ENCODE results near the gene CPLX1.
"Not testable (repeated sequence)": the region's sequence is repeated elsewhere in the genome, so short reads cannot be mapped to it uniquely, and the experiment has no call there.

CPLX1 gene

DNA sequence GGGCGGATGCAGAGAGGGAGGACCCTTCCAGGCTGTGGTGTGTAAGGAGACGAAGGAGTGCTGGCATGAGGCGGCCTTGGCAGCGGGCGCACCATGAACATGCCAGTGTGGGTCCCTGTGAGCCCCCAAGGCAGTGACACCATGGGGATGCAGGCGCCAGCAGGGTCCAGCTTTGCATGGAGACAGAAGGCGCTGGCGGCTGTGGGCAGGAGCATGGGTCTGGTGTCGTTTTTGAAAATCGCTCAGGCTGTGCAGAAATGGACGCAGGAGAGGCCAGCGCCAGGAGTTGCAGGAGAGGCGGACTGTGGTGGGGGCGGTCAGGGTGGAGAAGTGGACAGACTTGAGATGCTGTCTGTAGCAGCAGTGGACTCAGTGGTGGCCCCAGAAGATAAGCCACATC is 64.2 kb downstream of the CPLX1 start:
- H3K4me3 ChIP-seq (ENCODE audit: low read depth, low read length) = no peak overlapping the region
- TF ChIP-seq, protein P1, sequence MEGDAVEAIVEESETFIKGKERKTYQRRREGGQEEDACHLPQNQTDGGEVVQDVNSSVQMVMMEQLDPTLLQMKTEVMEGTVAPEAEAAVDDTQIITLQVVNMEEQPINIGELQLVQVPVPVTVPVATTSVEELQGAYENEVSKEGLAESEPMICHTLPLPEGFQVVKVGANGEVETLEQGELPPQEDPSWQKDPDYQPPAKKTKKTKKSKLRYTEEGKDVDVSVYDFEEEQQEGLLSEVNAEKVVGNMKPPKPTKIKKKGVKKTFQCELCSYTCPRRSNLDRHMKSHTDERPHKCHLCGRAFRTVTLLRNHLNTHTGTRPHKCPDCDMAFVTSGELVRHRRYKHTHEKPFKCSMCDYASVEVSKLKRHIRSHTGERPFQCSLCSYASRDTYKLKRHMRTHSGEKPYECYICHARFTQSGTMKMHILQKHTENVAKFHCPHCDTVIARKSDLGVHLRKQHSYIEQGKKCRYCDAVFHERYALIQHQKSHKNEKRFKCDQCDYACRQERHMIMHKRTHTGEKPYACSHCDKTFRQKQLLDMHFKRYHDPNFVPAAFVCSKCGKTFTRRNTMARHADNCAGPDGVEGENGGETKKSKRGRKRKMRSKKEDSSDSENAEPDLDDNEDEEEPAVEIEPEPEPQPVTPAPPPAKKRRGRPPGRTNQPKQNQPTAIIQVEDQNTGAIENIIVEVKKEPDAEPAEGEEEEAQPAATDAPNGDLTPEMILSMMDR (IDR thresholded peaks at IDR 0.05; ENCODE audit: borderline replicate concordance, insufficient read depth, low read depth, low read length) = no peak

DNA sequence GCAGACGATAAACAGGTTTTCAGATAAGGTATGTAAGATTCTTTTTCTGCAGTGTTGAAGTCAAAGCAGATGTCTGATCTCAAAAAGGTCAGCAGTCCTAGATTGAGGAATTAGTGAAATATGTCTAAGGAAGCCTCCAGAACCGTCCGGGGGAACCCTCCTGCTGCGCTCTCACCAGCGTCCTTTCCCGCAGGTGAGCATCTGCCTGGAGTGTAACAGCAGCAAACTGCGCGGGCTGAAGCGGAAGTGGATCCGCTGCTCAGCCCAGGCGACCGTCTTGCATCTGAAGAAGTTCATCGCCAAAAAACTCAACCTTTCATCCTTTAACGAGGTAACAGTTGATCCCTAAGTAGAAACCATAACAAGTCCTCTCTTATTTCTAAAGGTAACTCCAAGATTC is 64.8 kb downstream of the CPLX1 start:
- H3K4me3 ChIP-seq (ENCODE audit: low read depth, low read length) = no peak overlapping the region
- TF ChIP-seq, protein P1 (IDR thresholded peaks at IDR 0.05; ENCODE audit: borderline replicate concordance, insufficient read depth, low read depth, low read length) = no peak

DNA sequence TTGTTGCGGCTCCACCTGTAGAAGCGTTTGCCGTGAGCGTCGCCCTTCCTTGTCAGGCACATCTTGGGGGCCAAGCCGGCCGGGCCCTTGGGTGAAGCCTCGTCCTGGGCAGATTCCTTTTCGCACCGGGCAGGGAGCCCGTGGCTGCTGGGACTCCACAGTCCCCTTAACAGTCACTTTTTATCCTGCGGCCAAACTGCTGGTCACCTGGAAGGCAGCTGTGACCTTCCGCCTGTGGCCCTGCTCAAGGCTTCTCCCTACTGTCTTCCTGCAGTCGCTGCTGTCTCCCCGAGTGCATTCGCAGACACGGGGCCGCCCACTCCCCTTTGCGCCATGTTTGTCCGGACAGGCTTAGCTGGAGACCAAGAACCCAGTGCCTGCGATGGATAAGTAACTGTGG is 65.3 kb downstream of the CPLX1 start:
- H3K4me3 ChIP-seq (ENCODE audit: low read depth, low read length) = no peak overlapping the region
- TF ChIP-seq, protein P1 (IDR thresholded peaks at IDR 0.05; ENCODE audit: borderline replicate concordance, insufficient read depth, low read depth, low read length) = no peak

DNA sequence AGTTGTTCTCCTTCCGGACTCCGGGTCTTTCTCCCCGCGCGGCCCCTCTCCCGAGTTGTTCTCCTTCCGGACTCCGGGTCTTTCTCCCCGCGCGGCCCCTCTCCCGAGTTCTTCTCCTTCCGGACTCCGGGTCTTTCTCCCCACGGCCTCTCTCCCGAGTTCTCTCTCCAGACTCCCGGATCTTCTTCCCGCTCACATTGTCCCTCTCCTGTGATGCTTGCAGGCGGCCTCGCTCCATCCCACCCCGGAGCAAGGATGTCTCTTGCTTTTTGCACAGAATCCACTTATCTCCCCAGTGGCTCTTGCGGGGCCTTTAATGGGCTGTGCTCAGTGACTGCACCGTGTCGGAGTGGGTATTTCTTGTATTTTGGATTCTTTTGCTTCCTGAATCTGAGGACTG is 66.1 kb downstream of the CPLX1 start:
- not testable (repeated sequence) for H3K4me3 ChIP-seq (ENCODE audit: low read depth, low read length)

DNA sequence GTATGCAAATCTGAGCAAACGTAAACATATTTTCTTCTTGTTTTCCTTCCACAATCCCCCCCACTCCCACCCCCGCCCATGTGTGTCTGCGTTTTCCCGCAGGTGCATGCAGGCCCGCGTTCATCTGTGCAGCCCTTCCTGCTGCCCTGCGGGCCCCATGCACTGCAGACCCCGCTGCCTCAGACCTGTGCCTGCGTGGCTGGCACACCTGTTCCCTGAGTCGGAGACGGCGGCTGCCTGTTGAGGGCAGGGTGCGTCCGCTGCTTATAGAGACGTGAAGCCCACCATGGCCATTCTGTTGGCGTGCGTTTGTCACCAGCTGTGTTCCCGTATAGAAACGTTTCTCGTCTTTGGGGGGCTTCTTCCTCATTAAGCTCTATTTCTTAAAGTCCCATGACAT is 68.8 kb downstream of the CPLX1 start:
- no peak overlapping the region for H3K4me3 ChIP-seq (ENCODE audit: low read depth, low read length)
- TF ChIP-seq, protein P1 (IDR thresholded peaks at IDR 0.05; ENCODE audit: borderline replicate concordance, insufficient read depth, low read depth, low read length) = no peak

DNA sequence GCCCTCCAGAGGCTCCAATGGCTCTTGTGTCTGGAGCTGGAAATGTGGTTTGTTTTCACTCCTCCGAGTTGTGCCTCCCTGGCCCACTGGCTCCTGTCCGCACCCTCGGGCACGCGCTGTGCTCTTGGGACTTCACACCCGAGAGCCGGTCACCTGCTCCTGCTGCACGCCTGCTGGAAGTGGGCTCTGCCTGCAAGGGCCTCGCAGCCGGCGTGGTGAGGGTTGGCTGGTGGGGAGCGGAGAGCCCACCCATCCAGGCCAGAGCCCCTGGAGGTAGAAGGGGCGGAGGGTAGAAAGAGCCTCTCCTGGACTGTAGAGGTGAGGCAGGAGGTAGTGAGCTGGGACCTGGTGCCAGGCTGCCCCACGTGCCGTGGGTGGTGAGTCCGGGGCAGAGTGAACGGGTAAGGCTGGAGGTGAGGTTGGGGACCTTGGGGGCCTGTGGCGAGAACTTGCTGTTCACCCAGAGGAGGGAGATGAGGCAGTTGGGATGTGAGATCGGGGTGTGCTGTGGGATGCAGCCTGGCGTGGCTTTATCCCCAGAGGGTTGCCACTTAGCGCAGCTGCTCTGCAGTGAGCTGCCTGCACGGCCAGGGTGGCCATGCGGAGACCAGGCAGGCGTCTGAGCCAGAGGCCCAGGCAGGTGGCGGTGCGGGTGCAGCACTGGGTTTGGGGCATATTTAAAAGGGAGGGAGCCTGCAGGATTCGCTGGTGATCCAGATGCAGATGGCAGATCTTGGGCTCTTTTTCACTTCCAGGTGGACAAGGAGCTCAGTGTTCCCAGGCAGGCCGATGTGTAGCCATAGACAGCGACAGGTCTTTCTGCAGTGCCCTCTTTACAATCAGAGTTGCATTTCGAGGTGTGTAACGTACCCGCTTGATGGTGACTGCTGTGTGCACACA is 71.5 kb downstream of the CPLX1 start:
- TF ChIP-seq, protein P1 (IDR thresholded peaks at IDR 0.05; ENCODE audit: borderline replicate concordance, insufficient read depth, low read depth, low read length) = no peak

DNA sequence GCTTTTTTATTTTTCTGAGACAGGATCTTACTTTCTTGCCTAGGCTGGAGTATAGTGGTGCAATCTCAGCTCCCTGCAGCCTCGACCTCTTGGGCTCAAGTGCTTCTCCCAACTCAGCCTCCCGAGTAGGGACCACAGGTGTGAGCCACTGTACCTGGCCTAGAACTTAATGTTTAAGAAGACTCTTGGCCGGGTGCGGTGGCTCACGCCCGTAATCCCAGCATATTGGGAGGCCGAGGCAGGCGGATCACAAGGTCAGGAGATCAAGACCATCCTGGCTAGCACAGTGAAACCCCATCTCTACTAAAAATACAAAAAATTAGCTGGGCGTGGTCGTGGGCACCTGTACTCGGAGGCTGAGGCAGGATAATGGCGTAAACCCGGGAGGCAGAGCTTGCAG is 72.7 kb downstream of the CPLX1 start:
- H3K4me3 ChIP-seq (ENCODE audit: low read depth, low read length) = not testable (repeated sequence)

More for the DNA sequence above, 71.5 kb downstream of the CPLX1 start:
- no peak overlapping the region for H3K4me3 ChIP-seq (ENCODE audit: low read depth, low read length)

DNA sequence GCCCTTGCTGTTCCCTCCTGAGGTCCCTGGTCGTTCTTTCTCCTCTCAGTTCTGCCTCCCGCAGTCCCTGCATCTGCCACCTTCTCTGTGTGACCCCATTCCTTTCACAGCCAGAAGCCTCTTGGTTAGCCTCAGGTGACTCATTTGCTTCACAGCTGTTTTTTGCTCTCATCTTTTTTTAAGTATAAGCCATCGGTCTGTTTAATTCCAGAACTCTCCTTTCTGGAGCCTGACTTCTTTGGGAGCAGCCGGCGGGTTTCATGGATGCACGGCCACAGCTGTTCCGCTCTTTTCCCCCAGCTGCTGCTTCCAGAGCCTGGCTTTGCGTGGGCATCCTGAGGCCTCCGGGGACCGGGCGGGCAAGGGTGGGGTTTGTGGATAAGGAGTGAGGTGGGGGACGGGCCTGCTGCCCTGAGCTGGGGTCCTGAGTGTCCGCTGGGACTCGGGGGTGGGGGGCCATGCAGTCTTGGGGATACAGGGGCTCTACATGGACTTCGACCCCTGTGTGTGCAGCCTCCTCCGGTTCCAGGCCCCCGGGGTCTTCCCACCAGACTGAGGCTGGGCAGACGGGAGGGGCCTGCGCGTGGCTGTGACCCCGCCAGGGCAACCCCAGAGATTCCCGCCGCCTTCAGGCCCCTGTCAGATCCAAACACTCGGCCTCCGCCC is 73.6 kb downstream of the CPLX1 start:
- no peak overlapping the region for H3K4me3 ChIP-seq (ENCODE audit: low read depth, low read length)
- TF ChIP-seq, protein P1 (IDR thresholded peaks at IDR 0.05; ENCODE audit: borderline replicate concordance, insufficient read depth, low read depth, low read length) = no peak
